MG63 (cell line): Measurements from ENCODE around the gene HES2. TPM values are rescaled to one million over a fixed set of nuclear protein-coding genes. Genes with fewer than 3 reads are reported as not detected.
A peak's percentile ranks its signal among the peaks of the same experiment; 100 is the strongest.
"Not testable (repeated sequence)": the region's sequence is repeated elsewhere in the genome, so short reads cannot be mapped to it uniquely, and the experiment has no call there.

Experiments
- DNase-seq: peaks from one replicate; pipeline ENCODE4 v3.0.0-alpha.2; 2020
- H3K27me3 ChIP-seq: fragments of 250-450 bp; sonication (Bioruptor Pico); 2 replicates; pipeline ENCODE4 v1.5.1; 2020; ENCODE audit warnings: mild to moderate bottlenecking, moderate library complexity
- H3K36me3 ChIP-seq: fragments of 250-450 bp; sonication (Bioruptor Pico); 2 replicates; pipeline ENCODE4 v1.5.1; 2020; ENCODE audit warnings: mild to moderate bottlenecking, moderate library complexity
- H3K4me3 ChIP-seq: fragments of 250-450 bp; sonication (Bioruptor Pico); 2 replicates; pipeline ENCODE4 v1.5.1; 2020; ENCODE audit warnings: mild to moderate bottlenecking, moderate library complexity
- H3K9me3 ChIP-seq: fragments of 250-450 bp; sonication (Bioruptor Pico); 2 replicates; pipeline ENCODE4 v1.5.1; 2020; ENCODE audit warnings: mild to moderate bottlenecking, moderate library complexity
- total RNA-seq: library from RNA; depleted of rRNA; stranded (reverse); fragments of >200 nt; shearing (Covaris generic); gene quantifications from 2 replicates; pipeline ENCODE4 v1.2.3, GENCODE V29; 2014; ENCODE audit warnings: low replicate concordance

HES2 gene
- total RNA-seq, 1 experiment from 2014 or later, result 0.59 TPM

DNA sequence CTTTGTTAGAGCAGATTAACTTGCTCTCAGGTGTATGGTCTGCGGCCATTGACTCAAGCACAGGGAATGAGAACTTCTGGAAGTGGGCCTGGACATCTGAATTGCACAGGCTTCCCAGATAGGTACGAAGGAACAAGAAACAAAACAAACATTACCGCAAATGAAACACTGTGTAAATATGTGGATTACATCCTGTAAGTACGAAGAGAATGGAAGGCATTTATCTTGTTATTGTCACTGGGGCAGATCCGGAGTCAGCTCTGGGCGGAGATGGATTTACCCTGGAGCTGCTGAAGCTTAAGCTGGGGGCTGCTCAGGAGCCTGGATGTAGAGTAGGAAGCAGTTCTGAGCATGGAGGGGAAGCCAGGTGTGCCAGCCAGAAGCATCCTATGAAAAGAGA lies 6.8 kb downstream of the HES2 start:
- Histone ChIP-seq H3K36me3 (no peaks in the 10 kb centered on the region), H3K9me3 (no peaks in the 10 kb centered on the region), H3K27me3 (peaks cover 7% of the 10 kb centered on the region; the same call in 1 of the 2 replicates), H3K4me3 (no peak overlapping the region)
- DNase-seq, result no peak

DNA sequence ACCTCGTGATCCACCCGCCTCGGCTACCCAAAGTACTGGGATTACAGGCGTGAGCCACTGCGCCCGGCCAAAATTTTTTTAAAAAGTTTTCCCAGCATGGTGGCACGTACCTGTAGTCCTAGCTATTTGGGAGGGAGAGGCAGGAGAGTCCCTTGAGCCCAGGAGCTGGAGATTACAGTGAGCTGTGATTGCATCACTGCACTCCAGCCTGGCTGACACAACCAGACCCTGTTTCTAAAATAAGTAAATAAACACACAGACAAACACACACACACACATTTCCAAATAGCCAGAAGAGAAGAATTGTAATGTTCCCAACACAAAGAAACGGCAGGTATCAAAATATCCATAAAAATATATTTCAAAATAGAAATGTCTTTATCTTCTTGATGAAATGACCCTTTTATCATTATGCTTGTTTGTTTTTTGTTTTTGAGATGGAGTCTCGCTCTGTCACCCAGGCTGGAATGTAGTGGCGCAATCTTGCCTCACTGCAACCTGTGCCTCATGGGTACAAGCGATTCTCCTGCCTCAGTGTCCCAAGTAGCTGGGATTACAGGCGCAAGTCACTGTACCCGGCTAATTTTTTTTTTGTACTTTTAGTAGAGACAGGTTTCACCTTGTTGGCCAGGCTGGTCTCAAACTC lies 9.3 kb downstream of the HES2 start:
- Histone ChIP-seq H3K4me3 (no peak overlapping the region), H3K9me3 (no peaks in the 10 kb centered on the region), H3K27me3 (peaks cover 7% of the 10 kb centered on the region; the same call in 1 of the 2 replicates), H3K36me3 (no peaks in the 10 kb centered on the region)
- DNase-seq, result no peak

DNA sequence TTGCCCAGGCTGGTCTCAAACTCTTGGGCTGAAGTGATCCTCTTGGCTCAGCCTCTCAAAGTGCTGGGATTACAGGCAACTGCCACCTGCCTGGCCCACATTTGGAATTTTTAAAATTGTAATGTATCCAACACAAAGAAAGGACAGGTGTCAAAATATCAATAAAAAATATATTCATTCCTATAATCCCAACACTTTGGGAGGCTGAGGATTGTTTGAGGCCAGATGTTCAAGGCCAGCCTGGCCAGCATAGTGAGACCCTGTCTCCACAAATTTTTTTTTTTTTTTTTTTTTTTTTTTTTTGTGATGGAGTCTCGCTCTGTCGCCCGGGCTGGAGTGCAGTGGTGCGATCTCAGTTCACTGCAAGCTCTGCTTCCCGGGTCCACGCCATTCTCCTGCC lies 10.0 kb downstream of the HES2 start:
- DNase-seq, result no peak
- Histone ChIP-seq H3K27me3 (peaks cover 3% of the 10 kb centered on the region; the same call in 1 of the 2 replicates), H3K36me3 (no peaks in the 10 kb centered on the region), H3K9me3 (no peaks in the 10 kb centered on the region), H3K4me3 (no peak overlapping the region)

DNA sequence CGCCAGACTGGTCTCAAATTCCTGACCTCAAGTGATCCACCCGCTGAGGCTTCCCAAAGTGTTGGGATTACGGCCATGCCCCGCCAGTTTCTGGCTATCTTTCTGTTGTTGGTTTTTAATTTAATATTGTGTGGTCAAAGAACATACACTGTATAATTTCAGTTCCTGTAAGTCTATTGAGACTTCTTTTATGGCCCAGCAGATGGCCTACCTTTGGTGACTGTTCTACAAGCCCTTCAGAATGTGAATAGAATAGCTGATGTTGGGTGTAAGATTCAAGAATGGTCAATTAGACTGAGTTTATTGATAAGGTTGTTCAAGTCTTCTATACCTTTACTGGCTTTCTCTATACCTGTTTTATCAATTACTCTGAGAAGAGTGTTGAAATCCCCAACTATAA lies 10.7 kb downstream of the HES2 start:
- Histone ChIP-seq H3K27me3 (no peaks in the 10 kb centered on the region), H3K36me3 (no peaks in the 10 kb centered on the region), H3K4me3 (no peak overlapping the region)

DNA sequence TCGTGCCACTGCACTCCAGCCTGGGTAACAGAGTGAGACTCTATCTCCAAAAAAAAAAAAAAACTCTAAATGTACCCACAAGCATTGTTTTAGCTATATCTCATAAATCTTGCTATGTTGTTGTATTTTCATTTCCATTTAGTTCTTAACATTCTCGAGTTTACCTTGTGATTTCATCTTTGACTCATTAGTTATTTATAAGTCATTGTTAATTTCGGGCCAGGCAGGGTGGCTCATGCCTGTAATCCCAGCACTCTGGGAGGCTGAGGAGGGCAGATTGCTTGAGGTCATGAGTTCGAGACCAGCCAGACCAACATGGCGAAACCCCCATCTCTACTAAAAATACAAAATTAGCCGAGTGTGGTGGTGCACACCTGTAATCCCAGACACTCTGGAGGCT lies 11.7 kb downstream of the HES2 start:
- no peak for DNase-seq
- Histone ChIP-seq H3K9me3 (no peaks in the 10 kb centered on the region), H3K36me3 (no peaks in the 10 kb centered on the region), H3K27me3 (no peaks in the 10 kb centered on the region), H3K4me3 (no peak overlapping the region)

More for the DNA sequence above, 10.7 kb downstream of the HES2 start:
- no peak for DNase-seq
- H3K9me3 ChIP-seq, result no peaks in the 10 kb centered on the region

DNA sequence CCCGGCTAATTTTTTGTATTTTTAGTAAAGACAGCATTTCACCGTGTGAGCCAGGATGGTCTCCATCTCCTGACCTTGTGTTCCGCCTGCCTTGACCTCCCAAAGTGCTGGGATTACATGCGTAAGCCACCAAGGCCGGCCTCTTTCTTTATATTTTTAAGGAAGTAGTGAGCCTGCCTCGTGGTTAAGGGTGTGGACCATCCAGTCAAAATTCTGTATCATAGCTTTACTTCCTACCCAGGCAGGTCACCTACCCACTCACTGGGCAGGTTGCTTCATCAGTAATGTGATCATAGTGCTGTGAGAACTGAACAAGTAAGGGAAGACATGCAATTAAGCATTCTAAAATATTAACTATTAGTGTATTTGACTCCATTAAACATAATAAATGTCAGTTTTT lies 18.0 kb downstream of the HES2 start:
- Histone ChIP-seq H3K36me3 (no peaks in the 10 kb centered on the region), H3K9me3 (no peaks in the 10 kb centered on the region), H3K27me3 (no peaks in the 10 kb centered on the region), H3K4me3 (no peak overlapping the region)
- DNase-seq, result no peak

DNA sequence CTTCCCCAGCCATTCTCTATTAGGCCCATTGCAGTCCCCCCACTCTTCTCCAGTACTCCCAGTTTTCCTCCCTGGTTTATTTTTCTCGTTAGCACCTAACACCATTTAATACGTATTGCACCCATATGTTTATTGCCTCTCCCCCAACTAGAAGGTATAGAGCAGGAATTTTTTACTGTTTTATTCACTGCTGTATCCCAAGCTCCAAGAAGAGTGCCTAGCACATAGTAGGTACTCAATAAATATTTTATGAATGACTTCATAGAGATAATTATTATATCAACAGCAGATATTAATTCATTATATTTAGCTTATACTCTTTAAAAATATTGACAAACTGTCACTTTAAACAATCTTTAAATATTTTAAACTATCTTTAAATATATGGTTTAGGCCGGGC lies 20.4 kb downstream of the HES2 start:
- H3K9me3 ChIP-seq, result no peaks in the 10 kb centered on the region
- DNase-seq, result no peak
- H3K27me3 ChIP-seq, result no peaks in the 10 kb centered on the region
- H3K36me3 ChIP-seq, result no peaks in the 10 kb centered on the region
- no peak overlapping the region for H3K4me3 ChIP-seq

DNA sequence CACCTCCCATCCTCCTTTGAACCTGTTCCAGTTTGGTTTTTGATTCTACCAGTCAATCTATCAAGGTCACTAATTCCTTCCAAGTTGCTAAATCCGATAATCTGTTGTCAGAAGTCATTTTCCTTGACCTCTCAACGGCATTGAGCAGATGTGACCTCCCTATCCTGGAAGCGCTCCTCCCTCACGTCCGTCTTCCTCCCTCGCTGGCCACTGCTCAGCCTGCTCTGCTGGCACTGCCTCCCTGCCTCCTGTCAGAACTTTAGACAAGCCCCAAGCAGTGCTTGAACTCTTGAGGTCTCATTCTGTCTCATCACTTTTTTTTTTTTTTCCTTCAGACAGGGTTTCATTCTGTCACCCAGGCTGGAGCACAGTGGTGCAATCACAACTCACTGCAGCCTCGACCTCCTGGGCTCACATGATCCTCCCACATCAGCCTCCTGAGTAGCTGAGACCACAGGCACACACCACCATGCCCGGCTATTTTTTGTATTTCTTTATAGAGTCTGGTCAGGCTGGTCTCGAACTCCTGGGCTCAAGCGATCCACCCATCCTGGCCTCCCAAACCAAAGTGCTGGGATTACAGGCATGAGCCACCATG lies 21.8 kb downstream of the HES2 start:
- no peaks in the 10 kb centered on the region for H3K27me3 ChIP-seq
- H3K36me3 ChIP-seq, result no peaks in the 10 kb centered on the region
- no peaks in the 10 kb centered on the region for H3K9me3 ChIP-seq
- DNase-seq, result no peak
- H3K4me3 ChIP-seq, result no peak overlapping the region

DNA sequence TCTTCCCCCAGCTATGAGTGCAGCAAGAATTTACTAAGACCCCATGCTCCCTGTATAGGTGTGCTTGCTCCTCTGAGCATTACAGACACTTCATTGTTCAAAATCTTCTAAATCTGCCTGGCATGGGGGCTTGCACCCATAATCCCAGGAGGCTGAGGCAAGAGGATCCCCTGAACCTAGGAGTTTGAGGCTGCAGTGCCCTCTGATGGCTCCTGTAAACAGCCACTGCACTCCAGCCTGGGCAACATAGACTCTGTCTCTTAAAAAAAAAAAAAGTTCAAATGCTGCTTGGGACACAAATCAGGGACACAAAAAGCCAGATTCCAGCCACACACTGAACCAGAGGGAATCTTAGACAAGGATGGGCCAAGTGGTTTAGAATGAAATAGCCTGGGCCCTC lies 22.7 kb downstream of the HES2 start:
- H3K36me3 ChIP-seq, result no peaks in the 10 kb centered on the region
- H3K27me3 ChIP-seq, result no peaks in the 10 kb centered on the region
- H3K9me3 ChIP-seq, result no peaks in the 10 kb centered on the region
- no peak overlapping the region for H3K4me3 ChIP-seq
- no peak for DNase-seq

DNA sequence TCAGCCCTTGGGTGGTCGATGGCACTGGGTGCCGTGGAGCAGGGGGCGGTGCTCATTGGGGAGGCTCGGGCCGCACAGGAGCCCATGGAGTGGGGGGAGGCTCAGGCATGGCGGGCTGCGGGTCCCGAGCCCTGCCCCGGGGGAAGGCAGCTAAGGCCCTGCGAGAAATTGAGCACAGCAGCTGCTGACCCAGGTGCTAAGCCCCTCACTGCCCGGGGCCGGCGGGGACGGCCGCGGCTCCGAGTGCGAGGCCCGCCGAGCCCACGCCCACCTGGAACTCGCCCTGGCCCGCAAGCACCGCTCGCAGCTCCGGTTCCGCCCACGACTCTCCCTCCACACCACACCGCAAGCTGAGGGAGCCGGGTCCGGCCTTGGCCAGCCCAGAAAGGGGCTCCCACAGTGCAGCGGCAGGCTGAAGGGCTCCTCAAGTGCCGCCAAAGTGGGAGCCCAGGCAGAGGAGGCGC lies 23.9 kb downstream of the HES2 start:
- H3K9me3 ChIP-seq, DNase-seq, H3K27me3 ChIP-seq: not testable (repeated sequence)

DNA sequence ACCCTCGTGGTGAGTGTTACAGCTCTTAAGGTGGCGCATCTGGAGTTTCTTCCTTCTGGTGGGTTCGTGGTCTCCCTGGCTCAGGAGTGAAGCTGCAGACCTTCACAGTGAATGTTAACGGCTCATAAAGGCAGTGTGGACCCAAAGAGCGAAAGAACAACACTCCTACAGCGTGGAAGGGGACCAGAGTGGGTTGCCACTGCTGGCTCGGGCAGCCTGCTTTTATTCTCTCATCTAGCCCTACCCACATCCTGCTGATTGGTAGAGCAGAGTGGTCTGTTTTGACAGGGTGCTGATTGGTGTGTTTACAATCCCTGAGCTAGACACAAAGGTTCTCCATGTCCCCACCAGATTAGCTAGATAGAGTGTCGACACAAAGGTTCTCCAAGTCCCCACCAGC lies 24.6 kb downstream of the HES2 start:
- not testable (repeated sequence) for H3K36me3 ChIP-seq, DNase-seq, H3K4me3 ChIP-seq, H3K9me3 ChIP-seq, H3K27me3 ChIP-seq

More for the DNA sequence above, 23.9 kb downstream of the HES2 start:
- H3K4me3 ChIP-seq, H3K36me3 ChIP-seq: not testable (repeated sequence)

DNA sequence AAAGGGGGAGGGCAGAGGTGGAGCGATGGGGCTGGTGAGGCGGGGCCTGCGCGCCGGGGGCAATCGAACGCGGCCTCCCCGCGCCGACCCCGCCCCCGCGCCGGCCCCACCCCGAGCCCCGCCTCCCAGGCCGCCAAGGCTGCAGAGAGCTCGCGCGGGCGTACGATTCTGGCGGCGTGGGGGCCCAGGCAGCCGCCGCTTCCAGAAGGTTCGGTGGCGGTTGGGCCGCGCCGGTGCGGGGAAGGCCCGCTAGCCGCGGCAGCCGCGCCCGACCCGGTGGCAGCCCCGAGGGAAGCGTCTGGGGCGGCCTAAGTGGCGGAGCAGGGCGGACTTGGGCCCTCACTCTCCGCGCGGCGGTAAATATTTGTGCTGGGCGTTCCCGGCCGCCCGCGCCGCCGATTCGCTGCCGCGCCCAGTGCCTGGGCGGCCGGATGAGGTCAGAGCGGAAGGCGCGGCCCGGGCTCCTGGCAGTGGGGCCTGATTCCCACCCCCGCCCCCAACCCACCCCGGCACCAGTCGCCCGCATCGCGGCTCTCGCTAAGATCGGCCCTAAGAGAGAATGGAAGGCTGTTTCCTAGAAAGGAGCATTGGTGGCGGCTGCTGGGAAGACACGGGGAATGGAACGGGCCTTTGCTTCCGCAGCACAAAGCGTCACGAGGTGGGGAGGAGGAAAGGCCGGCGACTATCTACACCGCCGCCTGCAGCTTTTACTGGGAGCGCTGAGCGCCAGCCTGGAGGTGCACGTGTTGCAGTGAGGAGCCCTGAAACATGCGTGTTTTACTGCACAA lies 26.1 kb downstream of the HES2 start, which contains the start of gene ACOT7:
TSS of gene ACOT7 (minus strand) at position 368 of the 788 bp plus-strand sequence. CDS start 368 bp downstream, outside the sequence.
- Histone ChIP-seq H3K36me3 (no peaks in the 10 kb centered on the region), H3K9me3 (no peaks in the 10 kb centered on the region), H3K27me3 (no peaks in the 10 kb centered on the region), H3K4me3 (peak within 1 kb of the TSS; percentile 68)
- peak; percentile 88 for DNase-seq

DNA sequence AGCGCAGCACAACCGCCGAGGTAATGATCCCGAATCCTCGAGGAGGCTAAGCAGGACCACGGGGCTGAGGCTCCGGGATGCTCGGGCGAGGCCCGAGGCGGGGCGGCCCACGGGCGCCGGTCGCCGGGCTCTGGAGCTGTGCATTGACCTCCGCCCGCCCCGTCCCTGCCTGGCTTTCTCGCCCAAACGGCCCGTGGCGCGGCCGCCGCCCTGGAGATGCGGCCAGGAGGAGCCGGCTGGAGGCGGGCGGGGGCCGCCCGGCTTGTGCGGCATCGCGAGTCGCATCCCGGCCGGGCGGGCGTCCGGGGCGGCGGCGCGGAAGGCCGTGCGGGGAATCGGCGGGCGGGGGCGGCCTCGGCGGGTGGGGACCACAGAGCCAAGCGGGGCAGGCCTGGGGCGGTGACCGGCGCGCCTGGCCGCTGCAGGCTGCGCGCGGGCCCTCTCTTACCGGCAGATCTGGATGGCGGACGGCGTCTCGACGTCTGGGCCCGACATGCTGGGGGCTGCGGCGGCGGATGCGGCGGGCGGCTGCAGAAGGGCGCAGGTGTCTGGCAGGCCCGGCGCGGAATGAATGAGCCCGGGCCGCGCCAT lies 26.8 kb downstream of the HES2 start:
- H3K27me3 ChIP-seq, result no peaks in the 10 kb centered on the region
- DNase-seq, result peak; percentile 60
- no peaks in the 10 kb centered on the region for H3K36me3 ChIP-seq
- H3K9me3 ChIP-seq, result no peaks in the 10 kb centered on the region
- H3K4me3 ChIP-seq, result peak overlapping the region; percentile 68

DNA sequence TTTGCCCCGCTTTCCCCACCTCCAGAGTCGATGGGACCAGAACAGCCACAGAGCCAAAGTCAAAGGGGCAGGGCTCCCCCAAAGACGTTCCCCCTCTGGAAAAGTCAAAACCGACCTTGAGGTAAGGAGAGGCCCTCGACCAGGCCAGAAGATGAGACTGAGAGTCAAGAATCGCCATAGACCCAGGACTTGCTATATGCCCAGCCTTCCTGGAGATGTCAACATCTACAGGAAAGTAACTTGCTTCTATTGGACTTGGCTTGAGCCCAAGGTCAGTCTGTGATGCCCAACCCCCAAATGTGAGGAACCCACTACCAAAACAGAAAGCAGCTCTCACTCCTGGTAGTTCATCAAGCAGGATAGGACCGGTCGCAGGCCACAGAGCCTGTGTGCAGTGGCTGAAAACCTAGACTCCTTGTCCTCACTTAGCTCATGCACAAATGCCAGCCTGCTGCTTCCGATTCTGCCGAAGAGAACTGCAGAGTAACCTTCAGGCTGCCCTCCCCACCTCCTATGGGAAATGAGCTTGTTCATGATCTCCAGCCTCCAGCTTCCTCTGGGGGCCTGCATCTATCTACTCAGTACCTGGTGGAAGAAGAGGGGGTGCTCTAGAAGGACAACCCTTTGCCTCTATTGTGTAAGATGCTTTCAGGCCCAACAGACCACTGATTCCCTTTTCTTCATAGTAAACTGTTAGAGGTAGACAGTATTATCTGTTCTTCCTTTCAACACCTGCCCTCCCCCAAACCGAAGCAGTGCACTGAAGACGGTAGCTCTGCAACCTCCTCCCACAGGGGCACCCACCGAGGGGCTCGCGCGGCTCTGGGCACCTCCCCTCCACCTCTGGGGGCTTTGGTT lies 27.5 kb downstream of the HES2 start:
- no peak for DNase-seq
- H3K9me3 ChIP-seq, result no peaks in the 10 kb centered on the region
- H3K27me3 ChIP-seq, result no peaks in the 10 kb centered on the region
- no peaks in the 10 kb centered on the region for H3K36me3 ChIP-seq
- H3K4me3 ChIP-seq, result peak overlapping the region; percentile 68

DNA sequence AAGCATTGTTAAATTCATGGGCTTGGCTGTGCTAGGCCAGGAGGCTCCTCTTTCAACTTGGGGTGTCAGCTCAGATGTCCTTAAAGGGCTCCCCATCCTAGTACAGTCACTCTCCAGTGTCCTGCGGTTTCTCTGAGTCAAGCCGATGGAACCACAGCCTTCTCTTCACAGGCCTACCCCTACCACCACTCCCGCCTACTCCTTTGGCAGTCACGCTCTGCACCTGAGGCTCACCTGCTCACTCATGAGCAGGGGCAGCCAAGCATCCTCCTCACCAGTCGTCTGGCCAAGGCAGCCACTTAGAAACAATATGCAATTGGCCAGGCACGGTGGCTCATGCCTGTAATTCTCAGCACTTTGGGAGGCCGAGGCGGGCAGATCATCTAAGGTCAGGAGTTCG lies 29.7 kb downstream of the HES2 start:
- H3K36me3 ChIP-seq, result no peaks in the 10 kb centered on the region
- no peaks in the 10 kb centered on the region for H3K27me3 ChIP-seq
- DNase-seq, result no peak
- H3K4me3 ChIP-seq, result no peak overlapping the region
- H3K9me3 ChIP-seq, result no peaks in the 10 kb centered on the region

DNA sequence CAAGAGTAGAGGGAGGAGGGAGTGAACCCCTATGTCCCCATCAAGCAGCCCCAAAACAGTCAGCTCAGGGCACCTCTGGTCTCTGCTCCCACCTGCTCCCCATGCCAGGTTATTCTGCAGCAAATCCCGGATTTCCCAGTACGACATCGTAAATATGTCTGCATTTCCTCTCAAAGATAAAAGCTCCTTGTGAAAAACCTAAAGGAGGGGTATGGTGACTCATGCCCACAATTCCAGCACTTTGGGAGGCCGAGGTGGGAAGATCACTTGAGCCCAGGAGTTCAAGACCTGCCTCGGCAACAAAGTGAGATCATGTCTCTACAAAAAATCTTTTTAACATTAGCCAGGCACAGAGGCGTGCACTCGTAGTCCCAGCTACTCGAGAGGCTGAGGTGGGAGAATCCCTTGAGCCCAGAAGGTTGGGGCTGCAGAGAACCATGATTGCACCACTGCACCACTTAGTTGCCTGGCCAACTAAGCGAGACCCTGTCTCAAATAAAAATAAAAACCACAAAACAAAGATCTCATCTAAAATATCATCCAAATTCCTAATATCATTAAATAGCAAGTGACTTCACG lies 33.3 kb downstream of the HES2 start:
- H3K36me3 ChIP-seq, result no peaks in the 10 kb centered on the region
- peak; percentile 32 for DNase-seq
- no peak overlapping the region for H3K4me3 ChIP-seq
- no peaks in the 10 kb centered on the region for H3K27me3 ChIP-seq
- no peaks in the 10 kb centered on the region for H3K9me3 ChIP-seq
